IMR-90 (cell line): ENCODE measurements around the gene CH25H.

Experiments used
- CTCF ChIP-seq: conservative IDR thresholded peaks from 2 replicates; pipeline ENCODE4 v1.5.1; 2012; ENCODE audit warnings: mild to moderate bottlenecking, low read depth, low read length, improper control_type of control experiment
- FOS ChIP-seq: fragments of 150-350 bp; IDR thresholded peaks from 2 replicates; pipeline ENCODE4 v1.6.1; 2016; ENCODE audit warnings: low read depth, low read length
- MAZ ChIP-seq: IDR thresholded peaks from 2 replicates; pipeline ENCODE4 v1.6.1; 2012; ENCODE audit warnings: low read depth, mild to moderate bottlenecking, low read length, improper control_type of control experiment, moderate library complexity, borderline replicate concordance
- MXI1 ChIP-seq: IDR thresholded peaks from 2 replicates; pipeline ENCODE4 v1.6.1; 2012; ENCODE audit warnings: low read depth, mild to moderate bottlenecking, low read length, moderate library complexity, borderline replicate concordance
- POLR2A ChIP-seq: IDR thresholded peaks from 2 replicates; pipeline ENCODE4 v1.6.1; 2012; ENCODE audit warnings: mild to moderate bottlenecking, low read depth, low read length
- RAD21 ChIP-seq: IDR thresholded peaks from 2 replicates; pipeline ENCODE4 v1.6.1; 2012; ENCODE audit warnings: low read length, improper control_type of control experiment
- RCOR1 ChIP-seq: IDR thresholded peaks from 2 replicates; pipeline ENCODE4 v1.6.1; 2012; ENCODE audit warnings: mild to moderate bottlenecking, low read length, improper control_type of control experiment; ENCODE audit not compliant: insufficient replicate concordance
- RFX5 ChIP-seq: IDR thresholded peaks from 2 replicates; pipeline ENCODE4 v1.8.0; 2012; ENCODE audit warnings: low read depth, mild to moderate bottlenecking, low read length, moderate library complexity
- SMC3 ChIP-seq: fragments of 150-350 bp; IDR thresholded peaks from 2 replicates; pipeline ENCODE4 v1.6.1; 2016; ENCODE audit warnings: low read depth, mild to moderate bottlenecking, antibody characterized with exemption, low read length, moderate library complexity
- USF2 ChIP-seq: fragments of 150-350 bp; IDR thresholded peaks from 2 replicates; pipeline ENCODE4 v1.6.1; 2017; ENCODE audit warnings: mild to moderate bottlenecking, antibody characterized with exemption, low read length, low read depth

- TF ChIP-seq POLR2A (no peak), CTCF (no peak), SMC3 (no peak), FOS (no peak), RAD21 (no peak), RCOR1 (no peak), USF2 (no peak), MXI1 (no peak), RFX5 (no peak), MAZ (no peak)
Observed at GRCh38 chr10:89171996-89172395, 35.1 kb downstream of the CH25H start.
